DMS 273 (cell line): ENCODE measurements around the gene SLC1A3.
A peak's percentile ranks its signal among the peaks of the same experiment; 100 is the strongest.

Experiments used
- DNase-seq: peaks from one replicate; lab custom pipeline; 2025; ENCODE audit not compliant: unreplicated experiment; lab: John Stamatoyannopoulos, UW

SLC1A3 gene

DNA sequence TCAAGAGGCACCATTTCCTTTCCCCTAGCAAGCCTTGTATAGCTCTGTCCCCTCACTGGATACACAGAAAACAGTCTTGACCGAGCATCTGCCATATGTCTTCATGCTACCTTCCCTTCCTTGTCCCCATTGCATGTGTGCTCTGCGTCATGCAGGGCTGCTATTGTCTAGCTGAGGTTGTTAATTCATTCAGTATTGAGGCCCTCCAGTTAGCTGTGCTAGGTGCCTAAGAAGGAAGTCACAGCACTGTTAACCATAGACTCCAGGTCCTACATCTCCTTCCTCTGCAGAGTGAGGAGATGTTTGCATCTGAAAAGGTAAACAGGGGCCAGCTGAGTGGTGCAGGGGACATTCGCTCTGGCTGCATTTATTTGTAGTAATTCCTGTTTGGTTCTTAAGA lies 48.2 kb downstream of the SLC1A3 start:
- DNase-seq: no peak

DNA sequence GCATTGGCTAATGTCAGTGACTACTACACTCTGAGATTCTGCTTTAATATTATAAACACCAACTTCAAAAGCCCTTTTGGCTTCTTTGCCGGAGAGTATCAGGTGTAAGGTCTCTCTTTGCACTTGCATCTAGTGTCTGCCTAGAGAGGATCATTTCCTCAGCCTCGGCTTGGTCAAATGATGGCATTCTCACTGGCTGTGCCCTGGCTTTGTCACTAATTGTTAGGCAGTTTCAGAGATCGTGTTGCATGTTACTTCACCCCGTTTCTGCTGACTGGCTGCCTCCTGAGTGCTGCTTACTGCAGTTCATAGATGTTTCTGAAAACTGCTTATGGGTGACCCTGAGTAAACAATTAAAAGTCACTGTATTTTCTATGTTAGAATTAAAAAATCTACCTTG lies 48.8 kb downstream of the SLC1A3 start:
- peak; percentile 42 for DNase-seq

DNA sequence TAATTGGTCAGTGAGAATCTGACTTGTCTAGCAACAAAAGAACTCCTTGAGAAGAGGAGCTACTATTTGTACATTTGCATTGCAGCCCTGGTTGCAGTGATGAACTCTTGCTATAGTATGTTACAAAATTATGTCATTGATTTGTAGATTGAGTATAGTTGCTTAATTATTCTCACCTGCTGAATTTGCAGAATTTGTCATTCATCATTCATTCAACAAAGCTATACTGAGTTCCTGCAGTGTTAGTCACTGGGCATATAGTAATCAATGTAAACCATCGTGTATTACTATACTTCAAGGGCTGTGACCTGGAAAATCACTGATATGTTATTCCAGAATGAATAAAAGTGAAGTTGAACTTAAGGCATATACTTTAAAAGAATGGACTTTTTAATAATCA lies 50.1 kb downstream of the SLC1A3 start:
- no peak for DNase-seq

DNA sequence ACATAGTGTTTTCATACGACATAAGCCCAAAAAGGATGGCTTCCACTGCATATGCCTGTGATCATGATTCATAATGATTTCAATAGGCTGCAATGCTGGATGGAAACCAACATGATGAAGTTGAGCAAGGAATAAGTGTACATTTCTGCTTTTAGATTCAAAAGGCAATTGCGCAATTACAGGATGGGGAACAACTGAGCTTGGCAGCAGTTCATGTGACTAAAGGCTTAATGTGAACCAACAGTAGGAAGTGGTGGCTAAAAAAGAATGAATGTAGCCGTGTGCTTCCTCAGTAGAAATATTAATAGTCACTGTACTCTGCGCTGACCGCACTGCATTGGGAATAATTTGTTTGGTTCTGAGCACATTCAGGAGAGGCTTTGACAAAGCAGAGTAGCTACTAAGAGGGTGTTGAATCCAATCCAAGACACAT lies 51.2 kb downstream of the SLC1A3 start:
- peak; percentile 20 for DNase-seq

DNA sequence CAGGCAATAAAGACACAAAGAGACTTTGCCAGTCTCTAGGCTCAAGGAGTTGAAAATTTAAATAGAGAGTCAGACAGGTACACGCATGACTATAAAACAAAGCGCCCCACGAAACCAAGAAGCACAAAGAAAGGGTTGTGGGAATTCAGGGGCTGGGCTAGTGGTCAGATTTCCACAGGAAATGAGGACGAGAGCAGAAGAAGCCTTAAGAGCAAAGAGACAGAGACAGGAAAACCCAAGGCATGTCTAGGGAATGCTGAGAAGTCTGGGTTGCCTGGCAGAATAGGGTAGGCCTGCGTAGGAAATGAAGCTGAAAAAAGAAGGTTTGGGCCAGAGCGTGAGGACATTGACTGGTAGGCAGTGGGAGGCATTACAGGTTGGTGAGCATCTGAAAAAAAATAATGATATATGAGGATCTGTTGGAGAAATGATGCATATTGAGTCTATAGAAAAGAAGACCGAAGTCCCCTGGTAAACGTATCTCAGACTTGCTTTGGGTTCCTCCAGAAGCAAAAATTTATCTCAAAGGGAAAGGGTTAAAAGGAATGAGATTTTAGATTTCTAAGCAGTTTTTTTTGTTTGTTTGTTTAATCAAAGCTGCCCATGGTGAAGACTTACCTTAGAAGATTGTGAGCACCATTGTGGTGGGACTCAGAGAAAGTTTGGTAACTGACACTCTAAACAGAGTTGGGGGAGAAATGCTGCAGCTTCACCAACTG lies 51.8 kb downstream of the SLC1A3 start:
- DNase-seq: no peak

DNA sequence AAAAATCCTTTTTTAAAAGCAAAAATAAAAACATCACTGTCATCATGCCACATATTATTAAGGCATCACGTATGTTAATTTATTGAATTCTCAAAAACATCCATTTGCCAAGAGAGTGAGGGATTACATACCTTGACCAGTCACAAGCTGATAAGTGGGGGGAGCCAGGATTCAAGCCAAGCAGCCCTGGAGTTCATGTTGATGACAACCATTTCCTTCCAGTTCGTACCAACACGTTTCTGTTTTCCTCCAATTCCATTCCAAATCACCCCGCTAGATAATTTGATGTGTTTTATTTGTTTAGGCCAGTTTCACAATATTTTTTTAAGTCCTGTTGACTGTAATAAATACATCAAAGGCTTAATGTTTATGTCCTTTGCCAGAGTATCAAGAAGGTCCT lies 53.0 kb downstream of the SLC1A3 start:
- no peak for DNase-seq

DNA sequence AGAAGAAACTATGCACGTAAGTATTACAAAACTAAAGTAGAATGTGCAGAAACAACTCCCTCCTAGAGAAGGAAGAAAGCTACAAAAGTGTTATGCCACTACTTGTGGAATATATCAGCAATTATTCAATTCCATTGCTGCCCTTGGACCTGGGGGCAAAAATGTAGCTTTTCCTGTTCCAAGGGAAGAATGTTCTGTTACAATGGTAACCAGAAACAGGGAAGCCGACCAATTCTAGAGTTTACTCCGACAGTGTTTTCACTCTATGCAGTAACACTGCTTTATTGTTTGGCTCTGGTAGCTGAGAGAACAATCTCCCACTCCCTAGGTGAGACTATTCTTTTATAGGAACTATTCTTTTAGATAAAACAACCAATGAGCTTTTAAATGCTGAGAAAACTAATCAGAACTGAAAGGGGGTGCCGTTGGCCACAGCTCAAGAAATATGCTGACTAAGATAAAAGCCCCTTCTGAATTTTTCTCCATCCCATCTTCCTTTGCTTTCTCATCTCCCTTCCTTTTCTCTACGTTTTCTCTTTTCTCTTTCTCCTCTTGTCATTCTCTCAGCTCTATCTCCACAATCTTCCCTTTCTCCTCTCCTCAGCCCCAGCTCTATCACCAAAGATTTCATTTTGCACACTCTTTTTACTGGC lies 54.1 kb downstream of the SLC1A3 start:
- DNase-seq: no peak

DNA sequence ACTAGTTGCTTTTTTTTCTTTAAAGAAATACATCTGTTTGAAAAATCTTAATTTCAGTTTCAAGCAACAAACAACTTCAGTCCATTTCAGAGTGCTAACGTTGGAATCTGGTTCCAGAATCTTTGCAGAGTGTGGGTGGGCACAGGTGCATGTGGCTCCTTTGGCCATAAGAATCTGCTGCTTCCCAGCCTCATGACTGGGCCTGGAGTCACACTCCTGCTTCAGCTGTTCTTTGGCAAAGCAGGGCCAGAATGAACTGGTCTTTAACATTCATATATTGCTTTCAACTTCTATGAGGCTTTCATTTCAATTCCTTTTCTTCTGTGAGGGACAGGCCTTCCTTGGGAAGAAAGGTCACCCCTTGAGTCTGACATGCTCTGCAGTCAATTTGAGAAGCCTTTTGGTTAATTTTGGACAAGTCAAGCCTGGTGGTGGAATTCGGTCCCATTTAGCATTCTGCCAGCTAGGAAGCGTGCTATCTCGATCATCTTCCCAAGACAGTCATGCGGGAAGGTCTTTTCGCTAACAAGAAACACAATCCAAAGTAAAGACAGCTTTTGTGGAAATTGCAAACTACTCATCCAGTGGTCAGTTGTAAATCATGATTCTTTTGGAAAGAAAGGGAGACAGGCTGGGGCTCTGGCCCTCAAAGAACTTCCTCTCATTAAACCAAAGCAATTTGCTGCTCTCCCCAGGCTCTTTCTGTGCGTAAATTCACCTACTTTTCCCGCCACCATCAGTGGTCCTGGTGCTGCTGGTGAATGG lies 55.2 kb downstream of the SLC1A3 start:
- DNase-seq: no peak

DNA sequence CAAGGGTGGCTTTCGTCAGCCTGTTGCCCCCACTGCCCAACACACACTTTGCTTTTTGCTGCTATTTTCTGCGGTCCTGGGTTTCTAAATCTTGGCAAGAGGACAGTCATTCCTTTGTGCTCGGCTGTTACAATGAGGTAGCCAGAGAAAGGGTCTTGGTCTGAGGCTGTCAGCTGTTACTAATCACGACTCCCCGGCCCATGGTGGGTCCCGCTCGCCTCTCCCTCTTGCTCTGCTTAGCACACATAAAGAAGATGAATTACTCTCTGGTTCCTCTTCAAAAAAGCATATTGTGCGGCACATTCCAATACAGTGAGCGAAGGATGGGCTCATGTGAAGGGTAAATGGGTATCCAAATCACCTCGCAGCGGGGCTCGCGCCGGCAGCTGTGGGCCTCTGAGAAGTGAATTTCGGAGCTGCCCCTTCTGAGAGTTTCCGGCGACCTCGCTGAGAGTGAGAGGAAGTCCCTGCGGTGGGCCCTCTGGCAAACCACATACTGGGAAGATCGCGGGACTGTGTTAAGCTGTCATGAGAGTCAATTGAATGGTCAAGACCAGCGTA lies 56.0 kb downstream of the SLC1A3 start:
- DNase-seq: no peak

DNA sequence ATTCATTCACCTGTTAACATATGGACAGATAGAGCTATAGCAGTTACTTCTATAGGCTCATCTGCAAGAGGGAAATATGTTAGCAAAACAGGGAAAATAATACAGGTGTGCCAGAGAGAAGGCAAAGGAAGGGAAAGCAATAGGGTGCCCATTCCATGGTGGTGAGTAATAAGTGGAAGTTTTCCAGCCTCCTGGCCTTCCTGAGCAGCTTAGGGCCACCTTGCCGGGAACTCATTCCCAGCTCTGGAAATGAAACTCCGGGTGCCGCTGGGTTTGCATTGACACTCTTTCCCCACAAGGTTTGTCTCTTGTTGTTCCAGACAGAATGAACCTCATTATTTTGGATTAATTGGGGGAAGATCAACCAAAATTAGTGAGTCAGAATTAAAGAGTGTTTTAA lies 58.4 kb downstream of the SLC1A3 start:
- no peak for DNase-seq

DNA sequence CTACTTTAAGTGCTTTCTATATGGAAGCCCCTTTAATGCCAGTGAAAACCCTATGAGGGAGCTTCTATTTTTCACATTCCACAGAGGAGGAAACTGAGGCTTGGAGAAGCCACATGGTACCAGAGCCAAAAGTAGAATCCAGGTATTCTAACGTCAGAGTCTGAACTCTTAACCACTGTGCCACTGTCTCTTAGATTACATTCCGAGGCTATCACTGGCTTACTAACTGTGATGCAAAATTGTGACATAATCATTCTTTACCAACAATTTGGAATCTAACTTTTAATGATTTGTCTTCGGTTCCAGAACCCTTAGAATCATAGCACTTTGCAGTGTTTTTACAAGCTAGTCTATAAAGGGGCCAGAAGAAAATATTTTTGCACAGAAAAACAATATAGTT lies 59.2 kb downstream of the SLC1A3 start:
- DNase-seq: no peak

DNA sequence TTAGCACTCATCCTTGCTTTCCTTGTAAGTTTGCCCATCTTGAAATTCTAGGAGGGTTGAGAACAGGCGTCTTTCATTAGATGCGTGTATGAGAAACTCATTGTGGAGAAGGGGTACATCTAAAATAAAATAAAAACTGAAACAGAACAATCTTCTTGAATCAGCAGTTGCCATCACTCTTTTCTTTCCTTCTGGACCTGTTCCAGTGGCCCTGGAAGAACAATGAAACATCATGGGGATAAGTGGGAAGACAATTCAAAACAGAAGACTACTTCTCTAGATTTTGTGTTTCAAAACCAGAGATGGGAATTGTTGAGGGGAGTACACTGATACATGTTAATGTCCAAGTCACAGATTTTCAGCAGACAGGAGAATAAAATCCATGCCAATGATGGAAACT lies 59.9 kb downstream of the SLC1A3 start:
- no peak for DNase-seq

DNA sequence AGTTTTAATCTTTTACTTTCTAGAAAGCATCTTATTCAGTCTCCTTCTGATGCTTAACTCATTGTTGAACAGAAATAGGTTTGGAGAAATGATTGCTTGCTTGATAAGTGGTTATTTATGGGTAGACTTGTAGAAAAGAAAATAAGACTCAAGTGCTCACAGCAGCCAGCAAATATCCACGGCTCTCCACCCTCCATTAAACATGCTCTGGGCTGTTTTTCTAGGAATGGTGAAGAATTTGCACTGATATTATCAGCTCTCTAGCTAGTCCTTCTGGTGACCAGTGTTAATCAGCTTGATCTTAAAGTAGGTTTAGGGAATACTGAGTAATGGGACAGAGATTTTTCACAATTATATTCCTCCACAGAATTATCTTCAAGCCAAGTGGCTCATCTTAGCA lies 60.6 kb downstream of the SLC1A3 start:
- DNase-seq: no peak

DNA sequence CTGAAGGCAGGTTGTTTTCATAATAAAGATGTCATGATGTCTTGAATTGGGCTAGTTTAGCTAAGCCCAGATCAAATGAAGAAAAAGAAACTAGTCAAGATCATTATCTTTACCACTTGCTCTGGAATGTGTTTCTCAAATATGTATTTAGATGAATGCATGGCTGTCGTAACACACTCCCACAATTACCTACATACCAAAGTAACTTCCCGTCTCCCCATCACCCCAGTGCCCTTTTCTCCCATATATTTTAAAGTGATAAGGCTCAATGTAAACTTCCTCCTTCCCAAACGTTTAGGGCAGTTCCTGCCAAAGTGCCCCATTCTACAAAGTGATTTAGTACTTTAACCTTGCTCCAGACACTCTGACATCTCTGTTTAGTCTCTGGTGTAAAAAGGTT lies 61.4 kb downstream of the SLC1A3 start:
- DNase-seq: no peak

DNA sequence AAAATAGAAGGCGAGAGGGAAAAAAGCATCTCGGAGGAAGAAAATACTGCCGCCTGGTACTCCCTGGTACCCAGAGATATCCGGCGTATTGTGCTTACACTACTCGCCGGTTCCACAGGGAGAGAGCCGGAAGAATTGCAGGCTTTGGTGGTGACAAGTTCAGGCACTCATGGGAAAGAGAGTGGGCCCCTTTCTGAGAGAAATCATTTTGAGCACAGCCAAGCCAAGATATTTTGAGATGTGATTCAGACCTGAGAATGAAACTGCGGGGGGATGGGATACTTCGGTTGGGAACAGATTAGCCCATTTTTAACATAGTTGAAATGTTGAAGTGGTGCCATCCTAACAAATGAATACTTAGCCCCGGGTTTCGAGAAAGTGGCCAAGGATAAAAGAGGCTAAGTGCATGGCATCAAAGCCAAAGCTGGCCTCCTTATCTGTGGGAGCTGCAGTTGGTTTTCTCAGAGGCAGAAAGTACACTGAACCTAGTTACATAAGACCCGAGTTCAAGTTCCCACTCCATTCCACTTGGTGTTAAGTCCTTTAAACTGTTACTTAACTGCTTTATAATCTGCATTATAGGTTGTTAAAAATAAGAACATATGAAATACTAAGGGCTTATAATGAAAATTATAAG lies 62.7 kb downstream of the SLC1A3 start:
- no peak for DNase-seq

DNA sequence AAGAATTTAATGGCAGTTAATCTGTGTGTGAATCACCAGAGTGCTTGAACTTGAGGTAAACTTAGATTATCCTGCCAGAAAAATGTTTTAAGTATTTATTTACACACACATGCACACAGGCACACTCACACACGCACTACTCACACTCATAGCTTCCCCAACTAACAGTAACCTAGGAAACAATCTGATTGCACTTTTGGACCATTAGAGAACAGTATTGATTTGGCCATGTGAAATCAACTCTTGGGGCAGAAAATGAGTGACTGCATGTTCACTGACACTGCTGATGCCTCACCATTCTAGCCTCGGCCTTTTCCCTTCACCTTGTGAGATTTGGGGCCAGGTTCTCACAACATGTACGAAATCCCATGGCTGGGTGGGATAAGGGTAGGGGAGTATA lies 64.1 kb downstream of the SLC1A3 start:
- no peak for DNase-seq

DNA sequence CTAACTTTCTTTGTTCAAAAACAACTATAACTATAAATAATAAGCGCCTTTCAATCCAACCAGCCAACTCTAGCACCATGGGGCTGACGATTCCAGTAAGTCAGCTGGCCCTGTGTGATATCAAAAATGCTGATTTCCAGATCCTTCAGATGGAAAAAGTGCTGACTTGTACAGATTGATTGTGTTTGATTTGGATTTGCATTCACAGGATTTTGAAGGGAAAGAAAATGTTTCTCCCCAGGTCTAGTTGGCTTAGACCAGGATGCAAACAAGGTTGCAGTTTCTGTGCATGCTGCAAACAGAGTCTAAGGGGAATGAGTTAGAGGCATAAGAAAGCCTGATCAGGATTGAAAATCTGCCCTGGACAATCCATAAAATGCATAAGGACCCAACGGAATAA lies 68.9 kb downstream of the SLC1A3 start:
- DNase-seq: no peak

DNA sequence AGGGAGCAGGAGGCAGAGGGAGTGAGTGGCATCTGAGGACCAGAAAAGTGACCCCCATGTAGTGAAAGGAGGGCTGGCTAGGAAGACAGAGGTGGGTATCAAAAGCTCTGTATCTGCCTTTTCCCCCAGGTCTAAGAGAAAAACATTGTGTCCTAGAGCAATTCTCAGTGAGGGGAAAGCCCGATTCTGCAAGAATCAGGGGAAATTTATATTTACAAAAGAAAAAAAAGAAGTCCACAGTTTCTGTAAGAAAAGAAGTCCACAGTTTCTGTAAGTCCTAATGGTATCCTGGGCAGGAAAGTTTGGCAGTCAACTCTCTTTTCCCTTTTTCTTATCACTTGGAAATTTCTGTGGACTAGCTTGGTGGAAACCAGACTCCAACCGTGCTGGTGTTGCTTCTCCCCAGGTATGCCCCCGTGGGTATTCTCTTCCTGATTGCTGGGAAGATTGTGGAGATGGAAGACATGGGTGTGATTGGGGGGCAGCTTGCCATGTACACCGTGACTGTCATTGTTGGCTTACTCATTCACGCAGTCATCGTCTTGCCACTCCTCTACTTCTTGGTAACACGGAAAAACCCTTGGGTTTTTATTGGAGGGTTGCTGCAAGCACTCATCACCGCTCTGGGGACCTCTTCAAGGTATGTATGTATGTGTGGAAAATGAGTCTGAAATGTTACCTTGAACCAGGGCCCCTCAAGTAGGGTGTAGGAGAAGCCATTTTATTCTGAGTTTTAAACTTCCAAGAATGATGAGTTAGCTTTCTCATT lies 73.0 kb downstream of the SLC1A3 start:
- no peak for DNase-seq

DNA sequence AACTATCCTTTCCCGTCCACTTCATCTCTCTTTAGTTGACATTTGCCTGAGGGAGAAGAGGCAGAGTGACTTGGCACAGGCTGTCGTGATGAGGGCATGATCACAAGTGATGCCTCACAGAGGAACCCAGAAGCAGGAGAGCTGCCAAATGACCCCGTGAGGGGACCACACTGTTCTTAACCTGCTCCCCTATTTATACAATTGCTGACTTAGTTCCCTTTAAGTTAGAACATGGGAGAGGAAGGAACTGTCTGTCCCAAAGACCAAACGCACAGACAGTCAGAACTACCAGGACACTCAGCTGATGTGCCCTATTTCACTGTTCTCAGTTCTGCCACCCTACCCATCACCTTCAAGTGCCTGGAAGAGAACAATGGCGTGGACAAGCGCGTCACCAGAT lies 73.7 kb downstream of the SLC1A3 start:
- DNase-seq: no peak

DNA sequence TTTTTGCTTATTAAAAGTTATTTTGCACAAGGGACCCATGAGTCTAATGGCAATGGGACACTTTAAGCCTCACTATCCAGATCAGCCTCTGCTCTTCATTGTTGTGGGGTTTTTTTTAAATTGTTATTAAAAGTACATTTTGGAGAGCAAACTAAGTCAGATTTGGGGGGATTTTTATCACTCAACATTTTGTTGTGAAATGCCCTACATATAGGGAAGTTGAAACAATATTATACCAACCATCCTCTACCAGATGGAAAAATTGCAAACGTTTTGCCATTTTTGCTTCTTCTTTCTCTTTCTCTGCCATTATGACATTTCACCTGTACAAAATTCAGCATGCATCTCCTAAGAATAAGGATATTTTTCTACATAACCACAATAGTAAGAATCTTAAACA lies 75.3 kb downstream of the SLC1A3 start:
- no peak for DNase-seq

DNA sequence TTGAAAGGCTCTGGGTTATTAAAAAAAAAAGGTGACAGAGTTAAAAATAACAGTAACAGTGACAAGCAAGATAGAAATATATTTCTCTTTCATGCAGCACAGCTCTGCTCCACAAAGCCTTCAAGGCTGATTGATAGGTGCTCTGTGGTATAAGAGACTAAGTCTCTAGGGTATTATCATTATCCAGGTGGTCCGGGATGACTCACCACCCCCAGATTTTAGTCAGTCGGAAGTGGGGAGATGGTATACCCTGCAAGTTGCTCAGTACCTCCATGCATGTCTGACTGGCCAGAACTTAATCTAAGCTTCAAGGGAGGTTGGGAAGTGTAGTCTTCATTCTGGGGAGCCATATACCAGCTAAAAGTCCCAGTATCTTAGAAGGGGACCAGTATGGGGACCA lies 76.1 kb downstream of the SLC1A3 start:
- no peak for DNase-seq
